PC-9 (cell line): ENCODE measurements around the gene C1orf21.

Source experiments
- CTCF ChIP-seq: fragments of 200-600 bp; sonication (generic); conservative IDR thresholded peaks from 2 replicates; pipeline ENCODE4 v1.6.1; 2017; ENCODE audit warnings: mixed run types, antibody characterized with exemption, mild to moderate bottlenecking, moderate library complexity
- EZH2 ChIP-seq: fragments of 200-600 bp; sonication (generic); IDR thresholded peaks from 2 replicates; pipeline ENCODE4 v1.8.0; 2017; ENCODE audit warnings: antibody characterized with exemption, low read depth

GRCh38 chr1:184387476-184388318, 868 bp downstream of the C1orf21 start:
- TF ChIP-seq EZH2 (no peak), CTCF (no peak)
